Mucosa of stomach (tissue), 1 donor: Measurements from ENCODE around the gene LIPG.
"Not testable (repeated sequence)": the region's sequence is repeated elsewhere in the genome, so short reads cannot be mapped to it uniquely, and the experiment has no call there.

Experiments used
- H3K27me3 ChIP-seq: one replicate; pipeline ENCODE4 v1.7.0; 2013; ENCODE audit warnings: mild to moderate bottlenecking, low read length; ENCODE audit not compliant: control insufficient read depth, insufficient read depth
- H3K36me3 ChIP-seq: one replicate; pipeline ENCODE4 v1.7.0; 2013; ENCODE audit warnings: low read length; ENCODE audit not compliant: control insufficient read depth, insufficient read depth
- H3K4me1 ChIP-seq: one replicate; pipeline ENCODE4 v1.7.0; 2013; ENCODE audit warnings: mild to moderate bottlenecking, low read length; ENCODE audit not compliant: control insufficient read depth, insufficient read depth
- H3K4me3 ChIP-seq: one replicate; pipeline ENCODE4 v1.7.0; 2013; ENCODE audit warnings: low read length
- H3K9ac ChIP-seq: one replicate; pipeline ENCODE4 v1.7.0; 2013; ENCODE audit warnings: mild to moderate bottlenecking, low read length, moderate library complexity
- H3K9me3 ChIP-seq: one replicate; pipeline ENCODE4 v1.7.0; 2013; ENCODE audit warnings: mild to moderate bottlenecking, low read length, moderate library complexity; ENCODE audit not compliant: control insufficient read depth
- donor health status: Pancreatic carcinoma.

The LIPG gene

DNA sequence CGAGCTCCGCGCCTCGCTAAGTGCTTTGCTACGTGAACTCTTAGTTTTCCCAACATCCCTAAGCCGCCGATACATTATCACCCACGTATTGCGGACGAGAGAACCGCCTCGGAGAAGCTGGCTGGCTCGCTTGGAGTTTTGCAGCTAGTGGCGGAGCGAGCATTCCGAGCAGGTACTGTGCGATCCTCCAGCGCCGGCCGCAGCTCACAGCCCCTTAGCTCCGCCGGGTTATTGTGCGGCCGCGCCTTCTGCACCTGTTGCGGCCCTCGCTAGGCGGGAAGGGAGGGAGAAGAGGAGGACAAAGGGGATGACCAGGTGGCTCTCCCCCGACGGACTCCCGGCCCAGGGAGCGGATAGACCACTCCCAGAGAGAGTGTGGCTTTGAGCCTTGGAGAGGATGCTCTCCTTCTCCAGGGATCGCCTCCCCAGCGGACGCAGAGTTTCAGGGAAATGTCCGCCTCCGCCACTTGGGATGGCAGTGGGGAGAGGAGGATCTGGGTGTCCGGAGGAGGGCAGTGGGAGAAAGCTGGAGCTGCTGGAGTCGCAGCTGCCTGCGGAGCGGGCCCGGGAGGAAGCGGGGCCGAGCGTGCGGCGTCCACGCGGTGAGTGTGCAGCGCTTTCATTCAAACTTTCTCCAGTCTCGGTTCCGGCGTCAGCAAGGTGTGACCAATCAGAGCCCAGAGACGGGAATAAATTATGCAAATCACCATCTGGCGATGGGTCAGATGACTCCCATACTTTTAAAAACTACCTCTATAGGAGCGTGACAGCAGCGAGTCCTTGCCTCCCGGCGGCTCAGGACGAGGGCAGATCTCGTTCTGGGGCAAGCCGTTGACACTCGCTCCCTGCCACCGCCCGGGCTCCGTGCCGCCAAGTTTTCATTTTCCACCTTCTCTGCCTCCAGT lies at the start of gene LIPG:
Gene LIPG (plus strand): TSS at position 769 of the 905 bp plus-strand sequence. CDS start 252 bp downstream, outside the sequence.
- Histone ChIP-seq H3K4me3 (peak within 1 kb of the TSS; percentile 77), H3K9me3 (no peaks in the 10 kb centered on the region), H3K36me3 (no peaks in the 10 kb centered on the region), H3K27me3 (peaks cover 20% of the 10 kb centered on the region), H3K4me1 (peaks cover 35% of the 10 kb centered on the region), H3K9ac (peak within 1 kb of the TSS; percentile 55)

DNA sequence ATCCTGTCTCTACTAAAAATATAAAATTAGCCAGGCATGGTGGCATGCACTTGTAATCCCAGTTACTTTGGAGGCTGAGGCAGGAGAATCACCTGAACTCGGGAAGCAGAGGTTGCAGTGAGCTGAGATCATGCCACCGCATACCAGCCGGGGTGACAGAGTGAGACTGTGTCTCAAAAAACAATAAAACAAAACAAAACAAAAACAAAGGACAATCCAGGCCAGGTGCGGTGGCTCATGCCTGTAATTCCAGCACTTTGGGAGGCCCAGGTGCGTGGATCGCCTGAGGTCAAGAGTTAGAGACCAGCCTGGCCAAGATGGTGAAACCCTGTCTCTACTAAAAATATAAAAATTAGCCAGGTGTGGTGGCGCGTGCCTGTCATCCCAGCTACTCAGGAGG lies 49.0 kb upstream of the LIPG start:
- H3K9ac ChIP-seq, H3K4me1 ChIP-seq: not testable (repeated sequence)

DNA sequence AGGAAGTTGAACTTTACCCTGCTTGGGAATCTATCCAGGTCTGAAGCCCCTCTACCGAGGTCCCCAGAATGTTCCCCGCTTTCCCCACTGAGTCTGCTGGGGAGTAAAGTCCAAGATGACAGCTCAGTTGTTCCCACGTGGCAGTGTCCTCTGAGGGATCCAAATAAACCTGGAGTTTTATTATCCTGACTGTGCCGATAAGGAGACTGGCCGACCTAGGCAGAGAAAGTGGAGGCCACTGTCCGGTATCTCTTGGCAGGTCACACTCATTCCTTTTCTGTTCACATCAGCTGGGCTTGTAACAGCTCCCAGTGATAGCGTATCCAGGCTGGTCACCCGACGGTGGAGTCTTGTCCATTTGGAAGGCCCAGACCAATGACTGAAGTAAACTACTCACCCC lies 47.3 kb upstream of the LIPG start:
- H3K27me3 ChIP-seq = no peaks in the 10 kb centered on the region

More for the DNA sequence above, 49.0 kb upstream of the LIPG start:
- H3K9me3 ChIP-seq, H3K27me3 ChIP-seq, H3K36me3 ChIP-seq, H3K4me3 ChIP-seq: not testable (repeated sequence)

DNA sequence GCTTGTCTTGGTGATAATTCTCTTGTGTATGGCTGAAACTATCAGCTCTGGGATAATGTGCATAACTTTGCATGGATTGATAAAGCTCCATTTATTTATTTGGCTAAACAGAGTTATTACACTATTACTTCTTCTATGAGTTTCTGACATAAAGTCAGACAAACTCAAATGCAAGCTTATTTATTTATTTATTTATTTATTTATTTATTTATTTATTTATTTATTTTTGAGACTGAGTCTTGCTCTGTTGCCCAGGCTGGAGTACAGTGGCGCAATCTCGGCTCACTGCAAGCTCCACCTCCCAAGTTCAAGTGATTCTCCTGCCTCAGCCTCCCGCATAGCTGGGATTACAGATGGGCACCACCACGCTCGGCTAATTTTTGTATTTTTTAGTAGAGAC lies 46.9 kb upstream of the LIPG start:
- H3K9me3 ChIP-seq, H3K4me1 ChIP-seq, H3K9ac ChIP-seq, H3K36me3 ChIP-seq, H3K4me3 ChIP-seq, H3K27me3 ChIP-seq: not testable (repeated sequence)

More for the DNA sequence above, 47.3 kb upstream of the LIPG start:
- H3K9me3 ChIP-seq = no peaks in the 10 kb centered on the region
- no peaks in the 10 kb centered on the region for H3K36me3 ChIP-seq
- no peaks in the 10 kb centered on the region for H3K4me1 ChIP-seq
- no peak overlapping the region for H3K9ac ChIP-seq
- no peak overlapping the region for H3K4me3 ChIP-seq

DNA sequence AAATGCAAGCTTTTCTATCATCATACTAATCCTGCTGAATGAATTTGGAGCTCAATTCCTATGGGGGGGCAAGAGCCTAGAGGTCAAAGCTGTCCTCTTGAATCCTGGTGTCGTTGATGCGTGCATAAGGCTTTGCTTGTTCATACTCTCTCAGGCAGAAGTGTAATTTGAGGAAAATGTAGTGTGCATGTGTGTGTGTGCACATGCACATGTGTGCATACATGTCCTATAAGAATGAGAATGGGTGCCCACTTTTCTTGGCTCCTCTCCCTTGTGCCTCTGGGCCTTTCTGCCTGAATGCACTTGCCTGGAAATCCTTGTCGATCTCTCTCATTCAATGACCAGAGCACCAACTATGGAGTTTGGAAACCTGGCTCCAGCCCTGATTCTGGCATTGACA lies 46.3 kb upstream of the LIPG start:
- H3K9ac ChIP-seq = no peak overlapping the region
- H3K36me3 ChIP-seq = no peaks in the 10 kb centered on the region
- H3K4me1 ChIP-seq = no peaks in the 10 kb centered on the region
- no peaks in the 10 kb centered on the region for H3K27me3 ChIP-seq
- no peak overlapping the region for H3K4me3 ChIP-seq
- H3K9me3 ChIP-seq = no peaks in the 10 kb centered on the region

DNA sequence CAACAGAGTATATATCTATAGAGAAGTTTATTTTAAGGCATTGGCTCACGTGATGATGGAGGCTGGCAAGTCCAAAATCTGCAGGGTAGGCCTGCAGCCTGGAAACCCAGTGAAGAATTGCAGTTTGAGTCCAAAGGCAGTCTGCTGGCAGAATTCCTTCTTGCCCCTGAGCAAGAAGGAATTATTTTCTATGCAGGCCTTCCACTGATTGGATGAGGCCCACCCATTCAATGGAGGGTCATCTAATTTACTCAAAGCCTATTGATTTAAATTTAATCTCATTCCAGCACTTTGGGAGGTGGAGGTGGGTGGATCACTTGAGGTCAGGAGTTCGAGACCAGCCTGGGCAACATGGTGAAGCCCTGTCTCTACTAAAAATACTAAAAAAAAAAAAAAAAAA lies 44.4 kb upstream of the LIPG start:
- no peaks in the 10 kb centered on the region for H3K4me1 ChIP-seq
- H3K9me3 ChIP-seq = no peaks in the 10 kb centered on the region
- no peaks in the 10 kb centered on the region for H3K36me3 ChIP-seq
- H3K4me3 ChIP-seq = no peak overlapping the region
- no peak overlapping the region for H3K9ac ChIP-seq
- H3K27me3 ChIP-seq = no peaks in the 10 kb centered on the region

DNA sequence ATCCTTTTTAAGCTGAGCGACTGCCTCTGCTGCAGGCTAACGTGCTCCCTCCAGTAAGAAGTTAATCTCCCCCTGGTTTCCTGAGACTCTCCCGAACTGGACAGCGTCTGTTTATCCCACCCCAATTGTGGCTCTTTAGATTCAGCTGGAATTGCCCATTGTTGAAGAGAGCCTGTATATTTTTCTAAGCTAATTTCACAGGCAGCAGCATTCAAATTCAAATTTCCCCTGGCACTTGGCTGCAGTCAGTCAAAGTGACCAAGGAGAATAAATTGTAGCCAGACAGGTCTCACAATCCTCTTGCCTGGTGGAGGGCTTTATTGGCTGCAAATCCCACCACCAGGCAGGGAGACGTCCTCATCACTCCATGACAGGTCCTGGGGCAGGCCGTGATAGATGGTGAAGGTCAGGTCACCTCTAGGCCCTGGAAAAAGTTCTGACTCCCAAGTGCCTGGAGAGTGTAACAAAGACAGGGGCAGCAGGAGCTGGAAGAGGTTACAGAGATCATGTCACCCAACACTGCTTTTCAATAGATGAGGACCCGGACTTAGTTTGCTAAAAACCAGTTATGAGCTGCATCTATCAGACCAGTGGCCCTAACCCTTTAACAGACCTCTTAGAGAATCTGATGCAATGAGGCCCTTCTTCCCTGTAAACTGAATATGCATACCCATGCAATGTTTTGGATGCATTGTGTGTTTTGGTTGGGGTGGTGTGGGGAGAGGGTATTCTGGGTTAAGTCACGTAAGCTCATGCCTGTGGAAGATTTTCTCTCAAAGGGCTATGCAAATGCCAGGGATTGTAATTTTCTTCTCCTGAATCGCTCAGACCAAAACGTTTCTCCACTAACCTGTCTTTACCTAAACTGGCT lies 42.5 kb upstream of the LIPG start:
- Histone ChIP-seq H3K9ac (no peak overlapping the region), H3K27me3 (no peaks in the 10 kb centered on the region), H3K9me3 (no peaks in the 10 kb centered on the region), H3K36me3 (no peaks in the 10 kb centered on the region), H3K4me3 (no peak overlapping the region), H3K4me1 (no peaks in the 10 kb centered on the region)

DNA sequence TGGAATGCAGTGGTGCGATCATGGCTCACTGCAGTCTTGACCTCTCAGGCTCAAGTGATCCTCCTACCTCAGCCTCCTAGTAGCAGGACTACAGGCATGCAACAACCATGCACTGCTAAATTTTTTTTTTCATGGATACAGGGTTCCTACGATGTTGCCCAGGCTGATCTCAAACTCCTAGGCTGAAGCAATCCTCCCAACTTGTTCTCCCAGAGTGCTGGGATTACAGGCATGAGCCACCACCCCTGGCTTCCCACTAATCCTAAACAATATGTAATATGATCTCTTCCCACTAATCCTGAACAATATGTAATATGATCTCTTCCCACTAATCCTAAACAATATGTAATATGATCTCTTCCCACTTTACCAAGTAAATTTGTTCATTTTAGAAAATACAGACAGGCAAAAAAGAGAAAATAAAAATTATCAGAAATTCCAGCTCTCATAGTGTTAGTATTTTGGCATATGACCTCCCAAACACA lies 41.2 kb upstream of the LIPG start:
- no peaks in the 10 kb centered on the region for H3K36me3 ChIP-seq
- no peaks in the 10 kb centered on the region for H3K9me3 ChIP-seq
- no peak overlapping the region for H3K9ac ChIP-seq
- no peaks in the 10 kb centered on the region for H3K4me1 ChIP-seq
- no peak overlapping the region for H3K4me3 ChIP-seq
- H3K27me3 ChIP-seq = no peaks in the 10 kb centered on the region

DNA sequence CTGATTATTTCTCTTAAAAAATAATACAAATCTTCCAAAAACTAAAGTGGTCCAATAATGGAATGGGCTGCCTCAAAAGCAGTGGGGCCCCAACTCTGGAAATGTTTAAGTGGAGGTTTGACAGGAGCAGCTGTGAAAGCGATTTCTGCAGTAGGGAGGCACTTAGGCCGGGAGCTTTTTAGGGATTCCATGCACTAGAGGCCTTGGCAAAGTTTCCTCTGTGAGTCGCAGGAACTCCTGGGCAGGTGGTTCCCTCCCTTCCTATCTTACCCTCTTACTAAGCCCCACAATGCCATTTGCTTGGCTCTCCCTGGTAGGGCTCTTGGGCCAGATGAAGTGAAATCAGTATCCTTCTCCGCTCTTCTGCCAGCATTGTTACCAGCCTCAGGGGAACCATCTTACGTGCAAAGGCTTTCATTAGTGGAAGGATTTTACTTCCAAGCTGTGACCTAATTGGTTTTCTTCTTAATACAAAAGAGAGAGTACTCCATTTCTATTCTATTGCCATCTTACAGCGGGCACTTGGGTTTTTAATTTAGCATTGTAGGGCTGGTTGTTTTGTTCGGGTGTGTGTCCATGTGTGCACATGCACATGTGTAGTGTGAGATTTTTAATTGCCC lies 40.5 kb upstream of the LIPG start:
- Histone ChIP-seq H3K4me3 (no peak overlapping the region), H3K9me3 (no peaks in the 10 kb centered on the region), H3K36me3 (no peaks in the 10 kb centered on the region), H3K27me3 (no peaks in the 10 kb centered on the region), H3K9ac (no peak overlapping the region), H3K4me1 (no peaks in the 10 kb centered on the region)

DNA sequence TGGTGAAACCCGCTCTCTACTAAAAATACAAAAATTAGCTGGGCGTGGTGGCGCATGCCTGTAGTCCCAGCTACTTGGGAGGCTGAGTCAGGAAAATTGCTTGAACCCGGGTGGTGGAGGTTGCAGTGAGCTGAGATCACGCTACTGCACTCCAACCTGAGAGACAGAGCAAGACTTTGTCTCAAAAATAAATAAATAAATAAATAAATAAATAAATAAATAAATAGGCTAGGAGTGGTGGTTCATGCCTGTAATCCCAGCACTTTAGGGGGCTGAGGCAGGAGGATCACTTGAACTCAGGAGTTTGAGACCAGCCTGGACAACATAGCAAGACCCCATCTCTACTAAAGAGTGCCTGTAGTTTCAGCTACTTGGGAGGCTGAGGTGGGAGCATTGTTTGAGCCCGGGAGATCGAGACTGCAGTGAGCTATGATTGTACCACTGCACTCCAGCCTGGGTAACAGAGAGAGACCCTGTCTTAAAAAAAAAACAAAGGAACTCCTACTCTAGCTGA lies 38.2 kb upstream of the LIPG start:
- not testable (repeated sequence) for H3K27me3 ChIP-seq, H3K9ac ChIP-seq, H3K9me3 ChIP-seq

DNA sequence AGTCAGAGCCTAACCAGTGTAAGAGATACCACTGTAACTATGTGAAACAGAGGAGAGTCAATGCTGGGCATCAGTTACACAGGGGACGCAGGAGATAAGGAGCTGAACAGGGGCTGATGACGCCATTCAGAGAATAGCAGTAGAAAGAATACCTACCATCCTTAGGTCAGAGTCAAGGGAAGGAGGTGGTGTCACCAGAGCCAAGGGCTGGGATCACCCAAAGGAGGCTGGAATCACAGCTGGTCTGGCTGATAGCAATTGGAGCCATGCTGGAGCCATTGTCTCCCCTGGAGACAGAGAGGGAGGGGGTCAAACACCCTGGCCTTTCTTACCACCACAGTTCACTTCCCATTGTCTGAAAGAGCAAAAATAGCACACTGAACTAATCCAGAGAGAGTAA lies 37.5 kb upstream of the LIPG start:
- H3K36me3 ChIP-seq = no peaks in the 10 kb centered on the region
- H3K4me3 ChIP-seq = no peak overlapping the region
- H3K9me3 ChIP-seq = no peaks in the 10 kb centered on the region
- peaks cover 1% of the 10 kb centered on the region for H3K4me1 ChIP-seq
- no peak overlapping the region for H3K9ac ChIP-seq
- no peaks in the 10 kb centered on the region for H3K27me3 ChIP-seq

More for the DNA sequence above, 38.2 kb upstream of the LIPG start:
- not testable (repeated sequence) for H3K36me3 ChIP-seq, H3K4me3 ChIP-seq, H3K4me1 ChIP-seq
